H9 (cell line): ENCODE measurements around the gene APBB2. TPM values are rescaled to one million over a fixed set of nuclear protein-coding genes. Genes with fewer than 3 reads are reported as not detected.

Source experiments
- DNase-seq: peaks from one replicate; pipeline ENCODE4 v3.0.0-alpha.2; 2017
- H2AFZ ChIP-seq: one replicate; pipeline ENCODE4 v1.6.1; 2013; ENCODE audit warnings: mild to moderate bottlenecking, low read length, control low read depth, moderate library complexity
- H2AK5ac ChIP-seq: 2 replicates; pipeline ENCODE4 v1.6.1; 2013; ENCODE audit warnings: low read length, control low read depth, mixed read lengths; ENCODE audit not compliant: insufficient read length
- H2BK120ac ChIP-seq: one replicate; pipeline ENCODE4 v1.6.1; 2013; ENCODE audit warnings: low read depth, mild to moderate bottlenecking, low read length, control low read depth, inconsistent platforms; ENCODE audit not compliant: poor library complexity, severe bottlenecking
- H2BK12ac ChIP-seq: 2 replicates; pipeline ENCODE4 v1.6.1; 2013; ENCODE audit warnings: low read length, control low read depth, mixed read lengths, low read depth; ENCODE audit not compliant: insufficient read length
- H2BK15ac ChIP-seq: 2 replicates; pipeline ENCODE4 v1.6.1; 2013; ENCODE audit warnings: low read depth, low read length, control low read depth
- H2BK20ac ChIP-seq: one replicate; pipeline ENCODE4 v1.6.1; 2013; ENCODE audit warnings: low read depth, mild to moderate bottlenecking, low read length, control low read depth, inconsistent platforms; ENCODE audit not compliant: poor library complexity, severe bottlenecking
- H2BK5ac ChIP-seq: 2 replicates; pipeline ENCODE4 v1.6.1; 2013; ENCODE audit warnings: low read length, control low read depth, mixed read lengths; ENCODE audit not compliant: insufficient read length
- H3K14ac ChIP-seq: 2 replicates; pipeline ENCODE4 v1.6.1; 2013; ENCODE audit warnings: low read length, control low read depth; ENCODE audit not compliant: insufficient read depth
- H3K18ac ChIP-seq: 2 replicates; pipeline ENCODE4 v1.6.1; 2013; ENCODE audit warnings: low read depth, mild to moderate bottlenecking, mixed read lengths, low read length, control low read depth; ENCODE audit not compliant: insufficient read length
- H3K23ac ChIP-seq: 2 replicates; pipeline ENCODE4 v1.6.1; 2013; ENCODE audit warnings: low read length, control low read depth, mixed read lengths, low read depth; ENCODE audit not compliant: insufficient read length
- H3K23me2 ChIP-seq: 2 replicates; pipeline ENCODE4 v1.6.1; 2013; ENCODE audit warnings: low read depth, mild to moderate bottlenecking, mixed read lengths, low read length, control low read depth; ENCODE audit not compliant: insufficient read length, poor library complexity, severe bottlenecking
- H3K27ac ChIP-seq: 2 replicates; pipeline ENCODE4 v1.5.1; 2013; ENCODE audit warnings: low read length, control low read depth, mixed read lengths, low read depth; ENCODE audit not compliant: insufficient read length
- H3K27me3 ChIP-seq: 2 replicates; pipeline ENCODE4 v1.6.1; 2013; ENCODE audit warnings: low read length, control low read depth, inconsistent platforms; ENCODE audit not compliant: insufficient read depth
- H3K4ac ChIP-seq: 2 replicates; pipeline ENCODE4 v1.6.1; 2013; ENCODE audit warnings: low read depth, mild to moderate bottlenecking, control low read depth, inconsistent platforms, low read length, moderate library complexity
- H3K4me1 ChIP-seq: 2 replicates; pipeline ENCODE4 v1.6.1; 2013; ENCODE audit warnings: low read length, control low read depth, inconsistent platforms; ENCODE audit not compliant: insufficient read depth
- H3K4me2 ChIP-seq: 2 replicates; pipeline ENCODE4 v1.6.1; 2013; ENCODE audit warnings: low read length, control low read depth, mixed read lengths; ENCODE audit not compliant: insufficient read length, insufficient read depth
- H3K56ac ChIP-seq: 2 replicates; pipeline ENCODE4 v1.6.1; 2013; ENCODE audit warnings: low read depth, mild to moderate bottlenecking, mixed read lengths, low read length, control low read depth; ENCODE audit not compliant: insufficient read length
- H3K79me1 ChIP-seq: 2 replicates; pipeline ENCODE4 v1.6.1; 2013; ENCODE audit warnings: low read depth, mild to moderate bottlenecking, moderate library complexity, low read length, control low read depth, inconsistent platforms; ENCODE audit not compliant: insufficient read depth, poor library complexity, severe bottlenecking
- H3K79me2 ChIP-seq: 2 replicates; pipeline ENCODE4 v1.6.1; 2013; ENCODE audit warnings: low read length, control low read depth, inconsistent platforms; ENCODE audit not compliant: insufficient read depth
- H3K9ac ChIP-seq: 2 replicates; pipeline ENCODE4 v1.6.1; 2013; ENCODE audit warnings: low read length, control low read depth, mixed read lengths; ENCODE audit not compliant: insufficient read length; ENCODE audit errors: extremely low read depth
- H3K9me3 ChIP-seq: one replicate; pipeline ENCODE4 v1.6.1; 2013; ENCODE audit warnings: low read depth, low read length, inconsistent platforms; ENCODE audit not compliant: control insufficient read depth
- H3T11ph ChIP-seq: one replicate; pipeline ENCODE4 v1.6.1; 2013; ENCODE audit warnings: mild to moderate bottlenecking, low read length, control low read depth, inconsistent platforms
- H4K20me1 ChIP-seq: one replicate; pipeline ENCODE4 v1.6.1; 2013; ENCODE audit not compliant: control insufficient read depth, insufficient read length, insufficient read depth
- H4K5ac ChIP-seq: 2 replicates; pipeline ENCODE4 v1.6.1; 2013; ENCODE audit warnings: low read depth, mild to moderate bottlenecking, mixed read lengths, low read length, control low read depth; ENCODE audit not compliant: insufficient read length
- H4K8ac ChIP-seq: replicated peaks from 2 replicates; pipeline ENCODE4 v1.6.1; 2013; ENCODE audit warnings: low read length, control low read depth, mixed read lengths, low read depth; ENCODE audit not compliant: insufficient read length
- H4K91ac ChIP-seq: 2 replicates; pipeline ENCODE4 v1.6.1; 2013; ENCODE audit warnings: low read depth, mild to moderate bottlenecking, moderate library complexity, mixed read lengths, low read length, control low read depth; ENCODE audit not compliant: insufficient read length
- H3K27ac Mint-ChIP-seq, 3 experiments: 2 replicates in 2 of 3; 3 replicates in 1 of 3; pipeline ENCODE4 v1.8.0; 2020 to 2021; ENCODE audit warnings: mixed read lengths in 3 of 3, mild to moderate bottlenecking in 1 of 3, moderate library complexity in 1 of 3
- H3K27me3 Mint-ChIP-seq: 2 replicates; pipeline ENCODE4 v1.8.0; 2021; ENCODE audit warnings: low read depth, mild to moderate bottlenecking, moderate library complexity, mixed read lengths
- H3K36me3 Mint-ChIP-seq, 3 experiments: 2 replicates in 2 of 3; 3 replicates in 1 of 3; pipeline ENCODE4 v1.8.0; 2020 to 2021; ENCODE audit warnings: low read depth in 3 of 3, mixed read lengths in 3 of 3; ENCODE audit not compliant: insufficient read depth in 1 of 3
- H3K4me1 Mint-ChIP-seq, 2 experiments: 2 replicates each; pipeline ENCODE4 v1.8.0; 2020; ENCODE audit warnings: mixed read lengths in 2 of 2
- H3K4me3 Mint-ChIP-seq, 2 experiments: 2 replicates in 1 of 2; 3 replicates in 1 of 2; pipeline ENCODE4 v1.8.0; 2020 to 2021; ENCODE audit warnings: mild to moderate bottlenecking in 2 of 2, mixed read lengths in 2 of 2, moderate library complexity in 1 of 2
- H3K9me3 Mint-ChIP-seq, 2 experiments: 2 replicates in 1 of 2; 3 replicates in 1 of 2; pipeline ENCODE4 v1.8.0; 2020; ENCODE audit warnings: mild to moderate bottlenecking in 2 of 2, mixed read lengths in 2 of 2, moderate library complexity in 1 of 2
- CTCF ChIP-seq: fragments of 200-600 bp; sonication (generic); conservative IDR thresholded peaks from 3 replicates; pipeline ENCODE4 v1.8.0; 2021; ENCODE audit warnings: antibody characterized with exemption, mild to moderate bottlenecking
- WGBS: extraction: QIAGEN DNeasy Blood & Tissue Kit; methylation state at CpG from one replicate; pipeline ENCODE4 v1.1.7; 2013; ENCODE audit warnings: missing lambda C conversion rate, low lambda C conversion rate, mixed read lengths; ENCODE audit not compliant: insufficient read length; ENCODE audit errors: extremely low coverage; 5-methylcytosine and 5-hydroxymethylcytosine counted together
- total RNA-seq: library from RNA; stranded (reverse); gene quantifications from 2 replicates; pipeline ENCODE4 v1.2.1, GENCODE V29; 2021

Gene APBB2
- total RNA-seq, 1 experiment from 2014 or later: 39.6 TPM

DNA sequence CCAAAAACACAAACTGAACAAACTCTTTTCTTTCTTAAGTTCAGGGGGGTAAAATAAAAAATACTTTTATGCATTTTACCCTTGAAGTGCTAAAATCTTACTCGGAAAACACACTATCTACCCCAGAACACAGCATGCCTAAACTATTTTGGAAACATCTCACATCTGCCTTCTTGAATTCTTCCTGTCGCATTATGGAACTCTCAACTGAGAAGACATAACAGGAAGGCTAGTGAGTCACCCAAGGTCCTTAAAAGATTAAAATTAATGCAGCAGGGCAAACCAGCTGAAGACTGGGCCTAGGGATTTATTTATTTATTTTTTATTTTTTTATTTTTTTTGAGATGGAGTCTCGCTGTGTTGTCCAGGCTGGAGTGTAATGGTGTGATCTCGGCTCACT is 208.2 kb downstream of the APBB2 start:
- H3K4me2 ChIP-seq: no peak overlapping the region
- H3K27me3 ChIP-seq: no peaks in the 10 kb centered on the region
- no peaks in the 10 kb centered on the region for H3K9me3 ChIP-seq
- no peak overlapping the region for H3K14ac ChIP-seq
- no peak overlapping the region for H4K5ac ChIP-seq
- H3K23me2 ChIP-seq: no peaks in the 10 kb centered on the region
- no CpG with 5 or more reads among the region's 4 CpGs for WGBS
- Mint-ChIP-seq H3K9me3 (peaks cover 0 to 10% of the 10 kb centered on the region in 2 experiments; a peak in 4 of 5 replicates), H3K27me3 (no peaks in the 10 kb centered on the region), H3K4me3 (no peak overlapping the region), H3K27ac (0 out of 7 replicates have a peak overlapping the region, but pooled peaks of 1 of the 3 experiments have one; percentile 9), H3K36me3 (peaks cover 0 to 4% (median 0%) of the 10 kb centered on the region in 3 experiments; a peak in 4 of 7 replicates), H3K4me1 (peaks cover 8 to 11% of the 10 kb centered on the region in 2 experiments; a peak in 2 of 4 replicates)
- no peak for TF ChIP-seq CTCF
- no peak overlapping the region for H2BK5ac ChIP-seq
- no peak overlapping the region for H2BK15ac ChIP-seq
- no peaks in the 10 kb centered on the region for H3K79me2 ChIP-seq
- H4K20me1 ChIP-seq: no peaks in the 10 kb centered on the region
- H4K91ac ChIP-seq: no peak overlapping the region
- no peak overlapping the region for H3K23ac ChIP-seq
- H2BK120ac ChIP-seq: no peak overlapping the region
- H3K18ac ChIP-seq: no peak overlapping the region
- H2BK20ac ChIP-seq: no peak overlapping the region
- H3K4ac ChIP-seq: no peak overlapping the region
- H3K4me1 ChIP-seq: peaks cover 6% of the 10 kb centered on the region; the same call in 1 of the 2 replicates
- H2AFZ ChIP-seq: no peak overlapping the region
- H2AK5ac ChIP-seq: no peak overlapping the region
- no peak overlapping the region for H4K8ac ChIP-seq
- no peak overlapping the region for H3T11ph ChIP-seq
- no peak overlapping the region for H3K56ac ChIP-seq
- no peak overlapping the region for H2BK12ac ChIP-seq
- H3K79me1 ChIP-seq: no peaks in the 10 kb centered on the region
- no peak for DNase-seq
- H3K27ac ChIP-seq: no peak overlapping the region
- H3K9ac ChIP-seq: no peak overlapping the region
